SH-SY5Y (cell line): ENCODE data around the gene ACOT7.

Experiments
- GATA2 ChIP-seq: IDR thresholded peaks from 2 replicates; pipeline ENCODE4 v1.6.1; 2011; ENCODE audit warnings: mild to moderate bottlenecking, low read depth, low read length
- GATA3 ChIP-seq: IDR thresholded peaks from 2 replicates; pipeline ENCODE4 v1.6.1; 2011; ENCODE audit warnings: low read depth, mild to moderate bottlenecking, low read length, moderate library complexity

GRCh38 chr1:6258675-6259074 lies 134.9 kb downstream of the ACOT7 start:
- TF ChIP-seq GATA2: no peak
- TF ChIP-seq GATA3: no peak
